K562 (cell line): ENCODE data around the gene TMEM214. TPM values are rescaled to one million over a fixed set of nuclear protein-coding genes. Genes with fewer than 3 reads are reported as not detected.

Experiments
- CEBPZ ChIP-seq: fragments of 150-350 bp; IDR thresholded peaks from 2 replicates; pipeline ENCODE4 v1.6.1; 2014; ENCODE audit warnings: low read depth, mild to moderate bottlenecking, low read length, borderline replicate concordance
- CGGBP1 ChIP-seq: fragments of 250-450 bp; sonication (Bioruptor Pico); IDR thresholded peaks from 2 replicates; pipeline ENCODE4 v1.9.0; 2021; ENCODE audit warnings: mild to moderate bottlenecking
- EP400 ChIP-seq: fragments of 450-650 bp; IDR thresholded peaks from 2 replicates; pipeline ENCODE4 v1.6.1; 2017; ENCODE audit warnings: antibody characterized with exemption, mild to moderate bottlenecking, moderate library complexity
- ETS1 ChIP-seq: conservative IDR thresholded peaks from 2 replicates; pipeline ENCODE4 v1.6.1; 2011; ENCODE audit warnings: low read depth, mild to moderate bottlenecking, low read length; ENCODE audit not compliant: control insufficient read depth
- RREB1 ChIP-seq: fragments of 250-450 bp; sonication (Bioruptor Pico); IDR thresholded peaks from 2 replicates; pipeline ENCODE4 v1.4.0; 2020
- TBP ChIP-seq: optimal IDR thresholded peaks from 2 replicates; pipeline ENCODE3; 2011; ENCODE audit warnings: low read depth, low read length, improper control_type of control experiment
- USF2 ChIP-seq: sonication (generic); formaldehyde crosslinking; IDR thresholded peaks from 2 replicates; pipeline ENCODE4 v1.5.0; 2020; ENCODE audit warnings: missing genetic modification reagents
- ZNF740 ChIP-seq, 3 experiments: fragments of 200-800 bp in 1 of 3; sonication (Bioruptor generic) in 1 of 3; sonication (generic) in 1 of 3; formaldehyde crosslinking in 1 of 3; IDR thresholded peaks; 2 replicates each; pipeline versions ENCODE4 v1.6.1 to v1.8.0; 2016 to 2022; ENCODE audit warnings: mild to moderate bottlenecking in 2 of 3, missing compliant biosample characterization in 2 of 3, missing genetic modification characterization in 2 of 3, missing genetic modification reagents in 1 of 3
- polyA plus RNA-seq, 8 experiments: library from polyadenylated mRNA; depleted of rRNA in 4 of 8; stranded (reverse) in 5 of 8; unstranded in 3 of 8; fragments of >200 nt; fragmentation: Nextera tagmentation in 2 of 8; fragmentation: Illumina TruSeq in 1 of 8; extraction: Ambion mirVana in 2 of 8; extraction: Trizol in 1 of 8; gene quantifications; 2 replicates each; pipeline versions ENCODE4 v1.2.1 to v1.2.3, GENCODE V29; 2011 to 2014; ENCODE audit warnings: inconsistent platforms in 1 of 8, missing spikeins in 1 of 8
- total RNA-seq, 7 experiments: library from RNA; depleted of rRNA in 6 of 7; stranded (reverse); fragments of >200 nt in 6 of 7; fragmentation: Illumina TruSeq in 2 of 7; extraction: Trizol in 2 of 7; gene quantifications; 2 replicates each; pipeline versions ENCODE4 v1.2.1 to v1.2.3, GENCODE V29; 2011 to 2021; ENCODE audit warnings: low replicate concordance in 1 of 7

TMEM214 gene
- total and polyA plus RNA-seq, 9 of the 15 experiments (the other 6 are each of a cell fraction or from before 2014, with no cell fraction given) = 11.4 to 81.4 (median 44.1) TPM

GRCh38 chr2:27086090-27086723, 53.4 kb downstream of the TMEM214 start (continued):
- TF ChIP-seq RREB1 (CRISPR knock-in tag) (0 out of 2 replicates have a peak, but pooled peaks have one; percentile 11), CEBPZ (no peak), CGGBP1 (CRISPR knock-in tag) (0 out of 2 replicates have a peak, but pooled peaks have one; percentile 2), ETS1 (peak; percentile 77; the same call in 1 of the 2 replicates), ZNF740 (CRISPR knock-in tag; IDR thresholded peaks at IDR 0.05) (peak; percentile 30; the same call in 1 of the 2 replicates), ZNF740 (tag; IDR thresholded peaks at IDR 0.05) (no peak), USF2 (CRISPR knock-in tag) (peak; percentile 85), EP400 (peak; percentile 61), TBP (peak; percentile 75)
